ENCODE measurements around the gene FYN. TPM values are rescaled to one million over a fixed set of nuclear protein-coding genes. Genes with fewer than 3 reads are reported as not detected.

FYN gene
- polyA plus RNA-seq, 1 donor (not counting 4 experiments of a cell fraction or from before 2014, with no cell fraction given): 24.7 TPM

DNA sequence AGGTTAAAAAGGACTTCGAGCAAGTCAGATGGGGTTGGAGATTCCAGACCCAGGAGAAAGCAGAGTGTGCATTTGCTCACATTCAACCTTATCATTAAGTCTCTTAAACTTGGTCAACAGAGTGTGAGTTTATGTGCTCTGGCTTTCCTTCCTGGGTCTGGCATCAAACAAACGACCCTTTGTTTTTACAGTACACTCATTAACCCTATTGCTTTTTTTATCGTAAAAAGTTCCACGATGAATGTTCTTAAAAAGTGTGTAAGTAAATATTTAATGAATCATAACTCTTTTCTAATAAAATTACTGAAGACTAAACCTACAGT lies 2.5 kb downstream of the FYN start:
- no peak overlapping the region for H3K27ac ChIP-seq (ENCODE audit: control insufficient read depth, insufficient read depth, low read length)
- H4K20me1 ChIP-seq (ENCODE audit: control insufficient read depth, extremely low read depth, insufficient read depth, low read length): no peaks in the 10 kb centered on the region
- peaks cover 33% of the 10 kb centered on the region for H3K79me2 ChIP-seq (ENCODE audit: control insufficient read depth, insufficient read depth, low read length)
- no peaks in the 10 kb centered on the region for H3K4me1 ChIP-seq (ENCODE audit: control insufficient read depth, extremely low read depth, insufficient read depth, low read length)
- no peaks in the 10 kb centered on the region for H3K27me3 ChIP-seq (ENCODE audit: control insufficient read depth, extremely low read depth, insufficient read depth, low read length)
- H2AFZ ChIP-seq (ENCODE audit: control insufficient read depth, low read length): no peak overlapping the region
- TF ChIP-seq EZH2 (IDR thresholded peaks at IDR 0.05; ENCODE audit: low read length): no peak
- TF ChIP-seq, protein P1, sequence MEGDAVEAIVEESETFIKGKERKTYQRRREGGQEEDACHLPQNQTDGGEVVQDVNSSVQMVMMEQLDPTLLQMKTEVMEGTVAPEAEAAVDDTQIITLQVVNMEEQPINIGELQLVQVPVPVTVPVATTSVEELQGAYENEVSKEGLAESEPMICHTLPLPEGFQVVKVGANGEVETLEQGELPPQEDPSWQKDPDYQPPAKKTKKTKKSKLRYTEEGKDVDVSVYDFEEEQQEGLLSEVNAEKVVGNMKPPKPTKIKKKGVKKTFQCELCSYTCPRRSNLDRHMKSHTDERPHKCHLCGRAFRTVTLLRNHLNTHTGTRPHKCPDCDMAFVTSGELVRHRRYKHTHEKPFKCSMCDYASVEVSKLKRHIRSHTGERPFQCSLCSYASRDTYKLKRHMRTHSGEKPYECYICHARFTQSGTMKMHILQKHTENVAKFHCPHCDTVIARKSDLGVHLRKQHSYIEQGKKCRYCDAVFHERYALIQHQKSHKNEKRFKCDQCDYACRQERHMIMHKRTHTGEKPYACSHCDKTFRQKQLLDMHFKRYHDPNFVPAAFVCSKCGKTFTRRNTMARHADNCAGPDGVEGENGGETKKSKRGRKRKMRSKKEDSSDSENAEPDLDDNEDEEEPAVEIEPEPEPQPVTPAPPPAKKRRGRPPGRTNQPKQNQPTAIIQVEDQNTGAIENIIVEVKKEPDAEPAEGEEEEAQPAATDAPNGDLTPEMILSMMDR (optimal IDR thresholded peaks at IDR 0.05 in 1 of 3, IDR thresholded peaks at IDR 0.05 in 1 of 3, conservative IDR thresholded peaks at IDR 0.05 in 1 of 3; ENCODE audit: extremely low read depth in 1 of 3, insufficient read depth in 2 of 3, low read length in 3 of 3): no peak
- no peaks in the 10 kb centered on the region for H3K9me3 ChIP-seq (ENCODE audit: control insufficient read depth, low read depth, low read length)
- DNase-seq (ENCODE audit: low read depth, low spot score): no peak
- no peak for FAIRE-seq
- no peaks in the 10 kb centered on the region for H3K36me3 ChIP-seq (ENCODE audit: control insufficient read depth in 2 of 2, extremely low read depth in 1 of 2, insufficient read depth in 2 of 2, low read length in 2 of 2)
- H3K9ac ChIP-seq (ENCODE audit: control insufficient read depth, extremely low read depth, insufficient read depth, low read length): no peak overlapping the region
- H3K4me2 ChIP-seq (ENCODE audit: control insufficient read depth, extremely low read depth, insufficient read depth, low read depth, low read length): peak overlapping the region; percentile 76
- H3K9me1 ChIP-seq (ENCODE audit: control insufficient read depth, extremely low read depth, insufficient read depth, low read length): no peaks in the 10 kb centered on the region
- H3K4me3 ChIP-seq (ENCODE audit: control insufficient read depth in 2 of 3, extremely low read depth in 1 of 3, insufficient read depth in 2 of 3, low read depth in 1 of 3, low read length in 3 of 3): no peak overlapping the region
- dilution Hi-C loops (cut with MboI; ENCODE audit: extremely low pct_ligation_motif_present, low sequenced_read_pairs): no loop called here

DNA sequence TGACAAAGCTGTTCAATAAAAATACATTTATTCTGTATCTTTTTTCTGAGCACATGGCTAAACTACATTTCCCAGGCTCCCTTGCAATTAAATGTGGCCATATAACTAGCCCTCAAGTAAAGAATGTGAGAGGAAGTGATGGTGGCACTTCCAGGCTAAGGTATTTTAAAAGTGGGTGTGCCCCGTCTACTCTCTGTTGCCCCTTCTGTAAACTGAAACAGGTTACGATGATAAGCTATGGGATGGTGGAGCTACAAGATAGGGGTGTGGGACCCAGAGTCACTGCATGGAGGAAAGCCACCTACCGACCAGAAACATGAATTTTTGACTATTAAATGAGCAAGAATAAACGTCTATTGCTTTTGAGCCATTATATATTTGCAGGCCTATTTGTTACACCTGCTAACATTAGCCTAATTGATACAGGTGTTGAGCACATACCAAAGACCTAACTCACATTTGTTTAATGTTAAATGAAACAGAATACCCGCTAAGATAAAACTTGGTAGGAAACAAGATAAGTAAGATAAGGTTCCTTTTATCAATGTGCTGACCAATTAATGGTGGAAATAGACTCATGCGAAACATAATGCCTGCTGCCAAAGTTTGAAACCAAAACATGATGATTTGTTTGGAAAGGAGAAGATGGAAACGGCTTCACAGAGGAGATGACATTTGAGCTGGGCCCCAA lies 3.1 kb downstream of the FYN start:
- H2AFZ ChIP-seq (ENCODE audit: control insufficient read depth, low read length): no peak overlapping the region
- H3K79me2 ChIP-seq (ENCODE audit: control insufficient read depth, insufficient read depth, low read length): peaks cover 34% of the 10 kb centered on the region
- H3K4me3 ChIP-seq (ENCODE audit: control insufficient read depth in 2 of 3, extremely low read depth in 1 of 3, insufficient read depth in 2 of 3, low read depth in 1 of 3, low read length in 3 of 3): no peak overlapping the region
- no peaks in the 10 kb centered on the region for H3K9me1 ChIP-seq (ENCODE audit: control insufficient read depth, extremely low read depth, insufficient read depth, low read length)
- no peaks in the 10 kb centered on the region for H3K4me1 ChIP-seq (ENCODE audit: control insufficient read depth, extremely low read depth, insufficient read depth, low read length)
- FAIRE-seq (no peak), DNase-seq (ENCODE audit: low read depth, low spot score) (no peak)
- no peak for TF ChIP-seq EZH2 (IDR thresholded peaks at IDR 0.05; ENCODE audit: low read length)
- TF ChIP-seq, protein P1 (optimal IDR thresholded peaks at IDR 0.05 in 1 of 3, IDR thresholded peaks at IDR 0.05 in 1 of 3, conservative IDR thresholded peaks at IDR 0.05 in 1 of 3; ENCODE audit: extremely low read depth in 1 of 3, insufficient read depth in 2 of 3, low read length in 3 of 3): no peak
- H3K4me2 ChIP-seq (ENCODE audit: control insufficient read depth, extremely low read depth, insufficient read depth, low read depth, low read length): no peak overlapping the region
- H3K36me3 ChIP-seq (ENCODE audit: control insufficient read depth in 2 of 2, extremely low read depth in 1 of 2, insufficient read depth in 2 of 2, low read length in 2 of 2): no peaks in the 10 kb centered on the region
- no peaks in the 10 kb centered on the region for H3K27me3 ChIP-seq (ENCODE audit: control insufficient read depth, extremely low read depth, insufficient read depth, low read length)
- no peaks in the 10 kb centered on the region for H4K20me1 ChIP-seq (ENCODE audit: control insufficient read depth, extremely low read depth, insufficient read depth, low read length)
- dilution Hi-C loops (cut with MboI; ENCODE audit: extremely low pct_ligation_motif_present, low sequenced_read_pairs): no loop called here
- no peaks in the 10 kb centered on the region for H3K9me3 ChIP-seq (ENCODE audit: control insufficient read depth, low read depth, low read length)
- no peak overlapping the region for H3K27ac ChIP-seq (ENCODE audit: control insufficient read depth, insufficient read depth, low read length)
- H3K9ac ChIP-seq (ENCODE audit: control insufficient read depth, extremely low read depth, insufficient read depth, low read length): no peak overlapping the region
